ENCODE data around the gene NEGR1. TPM values are rescaled to one million over a fixed set of nuclear protein-coding genes. Genes with fewer than 3 reads are reported as not detected.

NEGR1 gene
- total and polyA plus RNA-seq, 2 experiments from 2014 or later, result 0.57 to 0.94 TPM

- TF ChIP-seq ZNF462 (CRISPR knock-in tag; IDR thresholded peaks at IDR 0.05), result no peak
These were observed 512.2 kb downstream of the NEGR1 start (continued) for GRCh38 chr1:71770121-71770520.

GRCh38 chr1:71766748-71767147, 515.6 kb downstream of the NEGR1 start:
- Histone ChIP-seq H3K79me2 (replicated peaks; ENCODE audit: insufficient read depth) (no peaks in the 10 kb centered on the region), H4K20me1 (replicated peaks; ENCODE audit: insufficient read depth) (no peaks in the 10 kb centered on the region), H3K27me3 (ENCODE audit: insufficient read depth) (no peaks in the 10 kb centered on the region), H3K36me3 (ENCODE audit: insufficient read depth) (no peaks in the 10 kb centered on the region), H2AFZ (no peak overlapping the region), H3K27ac (ENCODE audit: low read depth) (no peak overlapping the region), H3K4me2 (no peak overlapping the region), H3K4me1 (ENCODE audit: insufficient read depth) (no peaks in the 10 kb centered on the region), H3F3A (replicated peaks; ENCODE audit: low read depth) (no peaks in the 10 kb centered on the region), H3K4me3 (no peak overlapping the region), H3K9me2 (ENCODE audit: insufficient read depth) (peaks cover 7% of the 10 kb centered on the region; the same call in 1 of the 2 replicates)
- no peak overlapping the region for H3K4me3 Mint-ChIP-seq
- DNase-seq (ENCODE audit: low spot score) (no peak), ATAC-seq (no peak)
- H3K27ac Mint-ChIP-seq, result no peak overlapping the region
- H3K4me1 Mint-ChIP-seq, result no peaks in the 10 kb centered on the region
- H3K36me3 Mint-ChIP-seq (ENCODE audit: low read depth), result no peaks in the 10 kb centered on the region; the same call in 2 of the 3 replicates
- H3K9me3 Mint-ChIP-seq, result no peaks in the 10 kb centered on the region; the same call in 2 of the 3 replicates
- H3K27me3 Mint-ChIP-seq (ENCODE audit: insufficient read depth, low read depth, poor library complexity), result peaks cover 4% of the 10 kb centered on the region
- TF ChIP-seq JUNB (IDR thresholded peaks at IDR 0.05; ENCODE audit: unreplicated experiment), result no peak
- no peak for TF ChIP-seq ZNF462 (CRISPR knock-in tag; IDR thresholded peaks at IDR 0.05)
- no peak for TF ChIP-seq ZNF331 (CRISPR knock-in tag; IDR thresholded peaks at IDR 0.05; ENCODE audit: low read depth)
- TF ChIP-seq STAT1 (IDR thresholded peaks at IDR 0.05; ENCODE audit: unreplicated experiment), result no peak
- no peak for TF ChIP-seq POLR2AphosphoS5 (IDR thresholded peaks at IDR 0.05; ENCODE audit: low read depth)
- no peak for TF ChIP-seq EZH2phosphoT487 (IDR thresholded peaks at IDR 0.05; ENCODE audit: unreplicated experiment)
- no peak for TF ChIP-seq NANOG (IDR thresholded peaks at IDR 0.05; ENCODE audit: borderline replicate concordance)
- TF ChIP-seq CREB1 (CRISPR knock-in tag; IDR thresholded peaks at IDR 0.05; ENCODE audit: low read depth), result no peak
- no peak for TF ChIP-seq ZNF114 (CRISPR knock-in tag; IDR thresholded peaks at IDR 0.05)
- TF ChIP-seq ETS1 (IDR thresholded peaks at IDR 0.05), result no peak

Measured in GM23338 (cell line).